ENCODE data around the gene ARHGAP21. TPM values are rescaled to one million over a fixed set of nuclear protein-coding genes. Genes with fewer than 3 reads are reported as not detected.
"Not testable (repeated sequence)": the region's sequence is repeated elsewhere in the genome, so short reads cannot be mapped to it uniquely, and the experiment has no call there.

The ARHGAP21 gene
- total RNA-seq, 1 experiment from 2014 or later: 29.5 TPM

- DNase-seq (ENCODE audit: low read depth); in situ Hi-C loops (cut with HindIII; ENCODE audit: low pct_unique_long_range_greater_than_20kb, low sequenced_read_pairs): not testable (repeated sequence)
Measured at GRCh38 chr10:24726029-24726428, 2.3 kb upstream of the ARHGAP21 start.

GRCh38 chr10:24724381-24725228, 918 bp upstream of the ARHGAP21 start:
- in situ Hi-C loops (cut with HindIII; ENCODE audit: low pct_unique_long_range_greater_than_20kb, low sequenced_read_pairs): no loop called here
- peak; percentile 96 for DNase-seq (ENCODE audit: low read depth)

- no peak for DNase-seq (ENCODE audit: low read depth)
- in situ Hi-C loops (cut with HindIII; ENCODE audit: low pct_unique_long_range_greater_than_20kb, low sequenced_read_pairs): no loop called here
Measured at GRCh38 chr10:24723386-24723787, 300 bp downstream of the ARHGAP21 start.

DNA sequence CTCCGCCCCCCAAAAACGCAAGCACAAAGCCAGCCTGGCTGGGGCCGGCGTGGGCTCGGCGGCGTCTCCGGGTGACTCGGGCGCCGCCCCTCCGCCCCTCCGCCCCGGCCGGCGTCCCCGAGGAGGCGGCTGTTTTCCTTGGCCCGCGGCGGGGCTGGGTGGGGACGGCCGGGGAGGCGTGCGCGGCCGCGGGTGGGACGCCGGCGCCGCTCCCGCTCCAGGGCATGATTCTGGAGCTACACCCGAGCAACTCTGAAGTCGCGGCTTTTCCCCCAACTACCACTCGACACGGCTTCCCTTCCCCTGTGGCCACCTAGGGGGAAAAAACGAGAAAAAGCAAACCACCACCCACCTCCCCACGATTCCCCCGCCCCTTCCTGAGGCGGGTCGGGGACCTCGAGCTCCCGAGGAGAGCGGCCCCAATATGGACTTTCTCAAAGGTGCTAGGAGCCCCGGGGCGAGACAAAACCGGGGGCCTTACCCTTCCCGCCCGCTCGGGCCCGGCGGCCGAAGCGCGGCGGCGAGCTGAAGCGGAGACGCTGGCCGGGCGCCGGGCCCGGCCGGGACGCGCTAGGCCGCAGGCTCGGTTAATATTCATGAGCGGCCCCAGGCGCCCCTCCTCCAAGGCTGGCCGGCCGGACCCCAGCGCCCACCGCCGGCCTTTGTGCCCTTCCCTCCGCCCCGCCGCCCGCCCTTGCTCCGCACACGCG, 856 bp downstream of the ARHGAP21 start:
- DNase-seq (ENCODE audit: low read depth): peak; percentile 74
- in situ Hi-C loops (cut with HindIII; ENCODE audit: low pct_unique_long_range_greater_than_20kb, low sequenced_read_pairs): no loop called here

DNA sequence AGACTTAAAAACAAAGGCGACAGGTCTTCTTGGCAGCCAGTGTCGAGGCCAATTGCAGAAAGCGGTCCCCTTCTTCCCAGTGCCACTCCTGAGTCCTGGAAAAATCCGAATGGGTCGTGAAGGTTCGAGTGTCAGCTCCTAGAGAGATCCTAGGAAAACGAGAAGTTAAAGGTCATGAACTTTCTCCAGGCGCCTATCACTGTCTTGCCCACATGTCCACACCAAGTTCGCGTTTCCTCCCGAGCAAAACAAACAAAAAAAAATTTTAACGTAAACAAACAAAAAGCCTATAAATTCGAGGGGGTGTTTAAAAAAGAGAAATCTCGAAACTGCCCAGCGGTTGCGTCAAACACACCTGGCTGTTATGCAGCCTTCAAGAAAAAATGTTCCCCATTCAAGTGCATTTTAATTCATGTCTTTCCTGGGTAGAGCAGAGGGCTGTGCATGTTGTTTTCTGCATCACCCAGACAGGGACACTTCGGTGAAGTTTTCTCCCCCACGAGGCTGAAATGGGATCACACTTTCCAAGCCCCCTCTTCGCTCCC, 1.5 kb downstream of the ARHGAP21 start:
- in situ Hi-C loops (cut with HindIII; ENCODE audit: low pct_unique_long_range_greater_than_20kb, low sequenced_read_pairs): no loop called here

DNA sequence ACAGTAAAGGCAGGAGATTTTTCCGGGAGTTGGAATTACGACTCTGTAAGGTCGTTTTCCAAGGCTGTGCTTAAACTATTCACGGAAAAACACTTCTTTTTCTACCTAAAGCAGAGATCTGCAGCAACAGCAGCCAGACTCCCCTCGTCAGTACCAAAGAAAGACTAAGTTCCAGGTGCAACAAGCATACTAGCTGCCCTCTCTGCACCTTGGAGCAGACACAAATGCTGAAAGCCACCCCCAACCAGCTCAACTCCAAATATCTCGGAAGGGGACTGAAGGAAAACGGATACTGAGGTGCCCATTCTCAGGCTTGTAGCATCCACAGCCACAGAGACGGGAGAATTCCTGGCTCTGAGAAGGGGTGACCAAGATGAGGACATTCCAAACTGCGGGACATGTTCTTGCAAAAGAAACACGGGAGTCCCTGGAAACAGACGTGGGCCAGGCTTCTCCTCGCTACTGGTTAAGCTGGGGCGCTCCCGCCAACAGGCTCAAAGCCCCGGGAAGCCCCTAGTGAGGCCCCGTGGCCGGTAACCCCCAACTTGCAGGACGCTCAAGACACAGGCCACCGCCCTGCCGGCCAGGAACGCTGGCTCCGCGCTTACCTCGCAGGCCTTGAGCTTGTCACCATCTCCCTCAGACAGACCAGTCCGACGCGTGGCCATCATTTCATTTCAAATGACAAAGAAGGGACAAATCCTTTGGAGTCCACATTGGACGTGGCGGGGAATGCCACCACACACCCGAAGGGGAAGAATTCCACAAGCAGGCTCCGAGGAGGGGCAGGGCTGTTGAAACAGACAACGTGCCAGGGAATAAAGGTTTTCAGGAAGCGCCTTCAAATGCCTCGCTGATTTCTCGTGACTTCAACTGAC, 2.2 kb downstream of the ARHGAP21 start:
- peak; percentile 55 for DNase-seq (ENCODE audit: low read depth)
- in situ Hi-C loops (cut with HindIII; ENCODE audit: low pct_unique_long_range_greater_than_20kb, low sequenced_read_pairs): no loop called here

More for the DNA sequence above, 1.5 kb downstream of the ARHGAP21 start:
- peak; percentile 55 for DNase-seq (ENCODE audit: low read depth)

- in situ Hi-C loops (cut with HindIII; ENCODE audit: low pct_unique_long_range_greater_than_20kb, low sequenced_read_pairs): no loop called here
Measured at GRCh38 chr10:24720096-24720495, 3.6 kb downstream of the ARHGAP21 start.

DNA sequence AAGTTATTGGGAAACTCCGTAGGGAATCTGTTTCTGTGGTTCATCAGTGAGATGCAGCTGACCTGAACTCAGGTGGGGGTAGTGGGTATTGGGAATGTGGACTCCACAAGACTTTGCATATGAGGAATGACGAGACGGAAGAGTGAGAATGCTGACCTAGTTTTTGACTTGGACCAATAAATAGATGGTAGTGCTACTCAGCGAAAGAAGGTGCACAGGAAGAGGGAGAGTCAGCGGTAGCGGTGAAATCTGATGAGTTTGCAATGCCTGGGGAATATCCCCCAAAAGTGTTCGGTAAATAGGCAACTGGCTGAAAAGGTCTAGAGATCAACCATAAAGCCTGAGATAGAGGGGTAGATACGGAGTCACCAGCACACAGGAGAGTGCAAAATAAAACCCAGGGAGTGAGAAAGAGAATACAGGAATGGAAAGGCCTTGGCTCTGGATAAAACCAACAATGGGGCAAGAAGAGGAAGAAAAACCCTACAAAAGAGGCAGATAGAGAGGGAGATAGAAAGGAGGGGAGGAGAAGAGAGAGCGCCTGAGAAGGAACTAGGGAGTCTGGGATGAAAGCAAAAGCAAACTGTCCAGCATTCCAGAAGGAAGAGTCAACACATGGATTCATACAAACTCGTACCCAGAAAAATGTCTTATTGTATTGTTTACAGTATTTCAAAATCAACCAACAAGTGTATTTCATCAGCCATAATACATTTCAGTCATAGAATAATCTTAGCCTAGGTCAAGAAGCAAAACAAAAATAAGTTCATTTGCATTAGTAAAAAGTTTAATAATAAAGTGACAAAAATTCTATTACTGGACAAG, 5.4 kb downstream of the ARHGAP21 start:
- no peak for DNase-seq (ENCODE audit: low read depth)
- in situ Hi-C loops (cut with HindIII; ENCODE audit: low pct_unique_long_range_greater_than_20kb, low sequenced_read_pairs): no loop called here

More at GRCh38 chr10:24720096-24720495, 3.6 kb downstream of the ARHGAP21 start:
- DNase-seq (ENCODE audit: low read depth): no peak

DNA sequence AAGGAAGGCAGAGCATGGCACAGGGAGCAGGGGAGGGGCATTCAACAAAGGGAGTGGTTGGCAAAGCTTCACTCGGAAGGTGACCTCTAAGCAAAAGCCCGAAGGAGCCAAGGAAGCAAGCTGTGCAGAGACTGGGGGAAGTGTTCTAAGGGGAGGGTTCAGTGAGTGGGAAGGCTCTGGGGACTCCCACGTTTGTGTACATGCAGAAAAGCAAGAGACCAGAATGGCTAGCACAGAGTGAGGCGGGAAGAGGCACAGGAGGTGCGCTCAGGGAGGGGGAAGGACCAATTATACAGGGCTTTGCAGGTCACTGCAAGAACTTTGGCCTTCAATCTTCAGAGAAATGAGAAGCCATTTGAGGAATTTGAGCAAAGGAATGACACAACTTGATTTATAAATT, 7.4 kb downstream of the ARHGAP21 start:
- in situ Hi-C loops (cut with HindIII; ENCODE audit: low pct_unique_long_range_greater_than_20kb, low sequenced_read_pairs): no loop called here
- DNase-seq (ENCODE audit: low read depth): peak; percentile 35

DNA sequence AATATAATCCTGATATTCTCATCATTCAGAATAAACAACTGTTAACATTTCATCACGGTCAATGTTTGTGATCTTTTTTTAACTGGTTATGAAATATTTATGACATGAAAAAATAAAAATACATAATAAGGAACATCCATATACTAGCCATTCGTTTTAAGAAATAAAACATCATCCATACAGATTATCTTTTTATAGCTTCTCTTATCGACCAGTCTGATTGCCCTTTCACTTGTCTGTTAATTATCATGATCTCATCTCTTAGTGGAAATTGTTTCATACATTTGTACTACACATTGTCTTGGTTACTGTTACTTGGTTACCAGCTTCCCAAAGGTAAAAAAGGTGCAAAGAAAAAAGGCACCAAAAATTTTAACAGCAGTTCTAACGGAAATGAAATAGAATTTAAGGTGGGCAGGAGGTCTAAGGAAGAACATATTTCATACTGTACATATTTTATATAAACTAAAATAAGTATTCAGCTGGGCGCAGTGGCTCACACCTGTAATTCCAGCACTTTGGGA, 8.4 kb downstream of the ARHGAP21 start:
- no peak for DNase-seq (ENCODE audit: low read depth)
- in situ Hi-C loops (cut with HindIII; ENCODE audit: low pct_unique_long_range_greater_than_20kb, low sequenced_read_pairs): no loop called here

DNA sequence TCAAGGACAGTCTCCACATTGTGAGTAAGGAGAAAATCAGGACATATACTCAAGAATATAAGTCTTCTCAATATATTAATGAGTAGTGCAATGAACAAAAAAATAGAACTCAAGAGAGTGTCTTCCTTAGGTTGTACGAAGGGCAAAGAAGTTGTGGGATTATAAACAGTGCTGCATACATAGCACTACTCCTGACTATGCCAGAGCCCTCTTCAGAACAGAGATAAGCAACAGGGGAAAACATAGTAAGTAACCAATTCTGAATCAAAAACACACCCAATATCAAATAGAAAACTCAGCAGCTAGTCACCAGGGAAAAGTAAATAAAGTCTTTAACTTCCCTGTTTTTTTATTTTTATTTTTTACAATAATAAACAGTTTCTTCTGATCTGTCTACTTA, 10.6 kb downstream of the ARHGAP21 start:
- DNase-seq (ENCODE audit: low read depth): no peak
- in situ Hi-C loops (cut with HindIII; ENCODE audit: low pct_unique_long_range_greater_than_20kb, low sequenced_read_pairs): no loop called here

DNA sequence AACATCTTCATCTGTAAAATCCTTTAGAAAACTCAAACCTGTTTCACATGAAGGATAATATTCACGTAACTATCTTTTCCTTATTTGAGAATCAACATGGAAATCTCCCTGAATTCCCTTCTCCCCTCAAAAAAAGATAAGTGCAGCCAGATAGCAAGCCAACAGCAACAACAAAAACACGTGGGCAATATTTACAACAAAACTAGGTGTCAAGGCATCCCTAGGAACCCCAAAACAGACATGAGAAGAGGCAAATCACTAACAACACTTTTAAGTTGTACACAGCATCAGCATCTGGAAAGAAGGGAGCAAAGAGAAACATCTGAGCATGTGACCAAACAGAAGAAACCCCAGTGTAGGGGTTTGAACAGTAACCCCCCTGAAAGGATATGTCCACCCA, 12.2 kb downstream of the ARHGAP21 start:
- DNase-seq (ENCODE audit: low read depth): no peak
- in situ Hi-C loops (cut with HindIII; ENCODE audit: low pct_unique_long_range_greater_than_20kb, low sequenced_read_pairs): no loop called here

DNA sequence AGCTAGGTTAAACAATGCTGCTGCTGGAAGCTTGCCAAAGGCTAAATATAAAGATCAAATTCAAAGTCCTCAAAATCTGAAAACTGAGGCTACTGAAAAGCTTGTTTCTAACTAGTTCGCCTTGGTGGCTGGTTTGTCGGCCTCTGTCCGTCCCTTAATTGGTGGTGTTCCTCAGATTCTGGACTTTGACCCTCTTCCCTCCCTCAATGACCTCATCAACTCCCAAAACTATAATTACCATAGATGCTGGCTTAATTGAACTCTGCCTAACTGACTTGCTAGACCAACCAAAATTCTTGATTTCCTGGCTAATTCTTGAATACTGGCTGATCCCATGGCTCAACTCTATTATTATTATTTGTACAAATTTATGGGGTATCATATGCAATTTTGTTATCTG, 15.6 kb downstream of the ARHGAP21 start:
- DNase-seq (ENCODE audit: low read depth): no peak
- in situ Hi-C loops (cut with HindIII; ENCODE audit: low pct_unique_long_range_greater_than_20kb, low sequenced_read_pairs): no loop called here

- in situ Hi-C loops (cut with HindIII; ENCODE audit: low pct_unique_long_range_greater_than_20kb, low sequenced_read_pairs): no loop called here
- DNase-seq (ENCODE audit: low read depth): no peak
Measured at GRCh38 chr10:24707445-24707844, 16.2 kb downstream of the ARHGAP21 start.

DNA sequence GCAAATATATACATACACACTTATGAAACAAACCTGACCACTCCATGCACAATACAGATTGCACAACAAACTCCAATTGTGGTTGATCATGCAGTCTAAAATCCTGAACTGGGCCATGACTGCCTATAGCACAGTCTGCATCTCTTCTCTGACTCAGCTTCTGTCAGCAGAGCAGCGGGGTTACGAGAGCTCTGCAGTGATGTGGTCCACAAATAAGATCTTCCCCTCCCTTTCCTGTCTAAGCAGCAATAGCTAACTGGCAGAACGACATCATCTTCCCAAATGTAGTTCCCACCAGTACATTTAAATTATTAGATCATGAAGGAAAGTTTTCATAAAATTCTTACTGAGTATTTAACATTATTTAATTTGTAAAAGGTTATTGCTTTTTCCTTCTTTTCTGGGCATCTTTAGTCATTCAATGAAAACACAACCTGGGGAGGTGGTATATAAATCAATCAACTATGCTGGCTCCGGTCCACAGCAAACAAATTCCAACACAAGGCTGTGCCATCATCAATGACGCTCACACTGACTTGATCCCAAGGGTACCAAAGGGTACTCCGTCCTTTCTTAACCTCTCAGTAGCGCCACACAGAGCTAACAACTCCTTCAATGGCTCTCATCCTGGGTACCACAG, 17.1 kb downstream of the ARHGAP21 start:
- in situ Hi-C loops (cut with HindIII; ENCODE audit: low pct_unique_long_range_greater_than_20kb, low sequenced_read_pairs): no loop called here

DNA sequence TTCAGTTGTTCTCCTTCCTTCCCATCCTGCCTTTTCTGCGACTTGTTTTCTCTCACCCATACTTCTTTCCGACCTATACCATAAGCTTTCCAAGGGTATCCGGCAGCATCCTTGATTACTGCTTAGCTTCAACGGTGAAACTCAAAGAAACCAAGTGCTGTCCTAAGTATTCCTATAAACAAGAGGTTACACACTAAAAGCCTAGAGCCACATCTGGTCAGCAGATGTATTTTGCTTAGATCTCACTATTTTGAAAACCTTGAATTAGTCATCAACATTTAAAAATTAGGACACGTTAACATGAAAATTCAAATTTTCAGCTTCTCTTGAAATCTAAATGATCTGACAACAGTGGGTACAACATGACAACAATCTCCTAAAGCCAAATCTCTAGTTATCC, 20.0 kb downstream of the ARHGAP21 start:
- in situ Hi-C loops (cut with HindIII; ENCODE audit: low pct_unique_long_range_greater_than_20kb, low sequenced_read_pairs): no loop called here
- DNase-seq (ENCODE audit: low read depth): no peak

More for the DNA sequence above, 17.1 kb downstream of the ARHGAP21 start:
- peak; percentile 63 for DNase-seq (ENCODE audit: low read depth)

DNA sequence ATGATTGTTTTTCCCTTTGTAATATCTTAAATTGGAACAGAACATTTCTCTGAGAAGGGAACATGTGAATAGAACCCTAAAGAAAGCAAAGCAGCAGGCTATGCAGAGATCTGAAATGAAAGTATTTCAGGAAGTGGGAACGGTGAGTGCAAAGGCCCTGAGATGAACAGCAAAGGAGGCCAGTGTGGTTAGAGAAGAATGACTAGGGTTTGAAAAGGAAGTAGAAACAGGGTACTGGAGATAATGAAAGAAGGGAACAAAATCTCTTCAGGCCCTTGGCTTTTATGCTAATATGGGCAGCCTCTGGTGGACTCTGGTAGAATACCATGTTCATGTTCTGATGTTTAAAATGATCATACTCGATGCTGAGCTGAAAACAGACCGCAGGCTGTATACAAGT, 22.2 kb downstream of the ARHGAP21 start:
- DNase-seq (ENCODE audit: low read depth): no peak
- in situ Hi-C loops (cut with HindIII; ENCODE audit: low pct_unique_long_range_greater_than_20kb, low sequenced_read_pairs): no loop called here
